OCI-LY7 (cell line): ENCODE measurements around the gene PRSS16. TPM values are rescaled to one million over a fixed set of nuclear protein-coding genes. Genes with fewer than 3 reads are reported as not detected.

Experiments used
- BruUV-seq: library from RNA; stranded (reverse); fragments of 400-500 nt; replicated peaks from 2 replicates; lab custom pipeline; 2021; lab: Mats Ljungman, UMichigan
- CTCF ChIA-PET: fragments of 300-600 bp; sonication (Branson Sonifier 250); formaldehyde crosslinking; loops from one replicate; lab custom pipeline; 2022; ENCODE audit warnings: antibody characterized with exemption; ENCODE audit not compliant: unreplicated experiment; lab: Charles Lee
- POLR2A ChIA-PET: fragments of 300-600 bp; sonication (Branson Sonifier 250); formaldehyde crosslinking; loops from one replicate; lab custom pipeline; 2022; ENCODE audit warnings: antibody characterized with exemption; lab: Charles Lee
- DNase-seq: peaks from one replicate; pipeline ENCODE4 v3.0.0-alpha.2; 2015; ENCODE audit warnings: low spot score
- H2AFZ ChIP-seq: fragments of 200-600 bp; sonication (generic), shearing (Covaris generic); 2 replicates; pipeline ENCODE4 v1.6.1; 2014; ENCODE audit warnings: mild to moderate bottlenecking, antibody characterized with exemption, low read length, moderate library complexity
- H3K27ac ChIP-seq: fragments of 200-600 bp; sonication (generic); 2 replicates; pipeline ENCODE4 v1.5.1; 2014; ENCODE audit warnings: mixed run types, low read depth, mild to moderate bottlenecking, moderate library complexity, low read length, inconsistent platforms; ENCODE audit not compliant: poor library complexity, severe bottlenecking
- H3K36me3 ChIP-seq: fragments of 200-600 bp; sonication (generic); 2 replicates; pipeline ENCODE4 v1.6.1; 2014; ENCODE audit warnings: mild to moderate bottlenecking, antibody characterized with exemption, low read length, moderate library complexity, mixed read lengths; ENCODE audit not compliant: insufficient read depth
- H3K4me1 ChIP-seq: fragments of 200-600 bp; sonication (generic); 2 replicates; pipeline ENCODE4 v1.5.1; 2014; ENCODE audit warnings: mild to moderate bottlenecking, low read length; ENCODE audit not compliant: insufficient read depth, poor library complexity, severe bottlenecking
- H3K4me2 ChIP-seq: fragments of 200-600 bp; sonication (generic); 2 replicates; pipeline ENCODE4 v1.6.1; 2014; ENCODE audit warnings: mild to moderate bottlenecking, low read length
- H3K4me3 ChIP-seq: fragments of 200-600 bp; sonication (generic); 2 replicates; pipeline ENCODE4 v1.5.1; 2014; ENCODE audit warnings: mild to moderate bottlenecking, low read depth, low read length; ENCODE audit not compliant: poor library complexity, severe bottlenecking
- H3K79me2 ChIP-seq: fragments of 200-600 bp; sonication (generic); 2 replicates; pipeline ENCODE4 v1.6.1; 2016; ENCODE audit warnings: low read depth, mild to moderate bottlenecking, low read length, moderate library complexity, mixed read lengths; ENCODE audit not compliant: insufficient read depth
- H3K9me2 ChIP-seq: fragments of 200-600 bp; sonication (generic); 2 replicates; pipeline ENCODE4 v1.6.1; 2016; ENCODE audit warnings: mild to moderate bottlenecking, low read length, mixed read lengths; ENCODE audit not compliant: insufficient read depth
- H3K9me3 ChIP-seq: fragments of 200-600 bp; sonication (generic); 2 replicates; pipeline ENCODE4 v1.6.1; 2014; ENCODE audit warnings: mild to moderate bottlenecking, mixed run types, low read length, mixed read lengths
- H4K20me1 ChIP-seq: fragments of 200-600 bp; sonication (generic); 2 replicates; pipeline ENCODE4 v1.6.1; 2014; ENCODE audit warnings: mild to moderate bottlenecking, antibody characterized with exemption, low read length, moderate library complexity, mixed read lengths; ENCODE audit not compliant: insufficient read depth
- EZH2phosphoT487 ChIP-seq: fragments of 200-600 bp; sonication (generic); IDR thresholded peaks from 2 replicates; pipeline ENCODE4 v1.6.1; 2018; ENCODE audit warnings: low read depth, borderline replicate concordance, mild to moderate bottlenecking, mixed run types, antibody characterized with exemption, low read length, moderate library complexity, mixed read lengths
- intact Hi-C: fragments of 100-400 bp; cut with micrococcal nuclease; formaldehyde crosslinking; loops from one replicate; pipeline ENCODE4 v1.10.0; 2022; ENCODE audit not compliant: unreplicated experiment
- total RNA-seq, 2 experiments: library from RNA; depleted of rRNA in 1 of 2; stranded (reverse); fragments of >200 nt in 1 of 2; shearing (Covaris generic) in 1 of 2; gene quantifications; 2 replicates each; pipeline ENCODE4 v1.2.3, GENCODE V29; 2014 to 2022
- TF ChIP-seq, protein P1 (sequence below): fragments of 200-600 bp; sonication (generic); conservative IDR thresholded peaks from 2 replicates; pipeline ENCODE4 v1.5.1; 2014; ENCODE audit warnings: mild to moderate bottlenecking, antibody characterized with exemption, low read length, moderate library complexity, mixed read lengths

Gene PRSS16
- total RNA-seq, 2 experiments from 2014 or later: 4.6 to 12.0 TPM

DNA sequence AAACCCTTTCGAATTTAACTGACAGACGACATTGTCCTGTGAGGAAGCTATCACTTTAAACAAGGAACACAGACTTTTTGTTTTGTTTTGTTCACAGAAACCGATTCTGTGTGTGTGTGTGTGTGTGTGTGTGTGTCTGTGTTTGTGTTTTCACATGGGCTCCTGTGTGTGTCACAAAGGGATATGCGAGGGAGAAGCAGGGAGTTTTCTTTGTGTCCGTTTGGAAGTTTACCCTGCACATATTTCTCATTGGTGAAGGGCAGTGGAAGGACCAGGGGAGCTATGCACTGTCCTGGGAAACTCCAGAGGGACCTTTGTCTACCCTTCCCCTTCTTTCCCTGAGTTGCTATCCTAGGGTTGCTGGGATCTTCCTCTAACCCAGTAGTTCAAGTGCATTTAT lies 46.9 kb downstream of the PRSS16 start:
- no peak for DNase-seq
- no peak overlapping the region for H3K4me2 ChIP-seq
- H3K36me3 ChIP-seq: no peaks in the 10 kb centered on the region
- H3K9me2 ChIP-seq: no peaks in the 10 kb centered on the region
- no peak overlapping the region for H2AFZ ChIP-seq
- TF ChIP-seq, protein P1, sequence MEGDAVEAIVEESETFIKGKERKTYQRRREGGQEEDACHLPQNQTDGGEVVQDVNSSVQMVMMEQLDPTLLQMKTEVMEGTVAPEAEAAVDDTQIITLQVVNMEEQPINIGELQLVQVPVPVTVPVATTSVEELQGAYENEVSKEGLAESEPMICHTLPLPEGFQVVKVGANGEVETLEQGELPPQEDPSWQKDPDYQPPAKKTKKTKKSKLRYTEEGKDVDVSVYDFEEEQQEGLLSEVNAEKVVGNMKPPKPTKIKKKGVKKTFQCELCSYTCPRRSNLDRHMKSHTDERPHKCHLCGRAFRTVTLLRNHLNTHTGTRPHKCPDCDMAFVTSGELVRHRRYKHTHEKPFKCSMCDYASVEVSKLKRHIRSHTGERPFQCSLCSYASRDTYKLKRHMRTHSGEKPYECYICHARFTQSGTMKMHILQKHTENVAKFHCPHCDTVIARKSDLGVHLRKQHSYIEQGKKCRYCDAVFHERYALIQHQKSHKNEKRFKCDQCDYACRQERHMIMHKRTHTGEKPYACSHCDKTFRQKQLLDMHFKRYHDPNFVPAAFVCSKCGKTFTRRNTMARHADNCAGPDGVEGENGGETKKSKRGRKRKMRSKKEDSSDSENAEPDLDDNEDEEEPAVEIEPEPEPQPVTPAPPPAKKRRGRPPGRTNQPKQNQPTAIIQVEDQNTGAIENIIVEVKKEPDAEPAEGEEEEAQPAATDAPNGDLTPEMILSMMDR: no peak
- no peak for TF ChIP-seq EZH2phosphoT487
- H3K27ac ChIP-seq: no peak overlapping the region
- intact Hi-C loops: no loop called here
- POLR2A ChIA-PET: interaction anchor here (0.7 kb wide), 1 partner anchor 317 kb away, joined by 5 read pairs; no protein-coding TSS in a partner anchor
- no peaks in the 10 kb centered on the region for H3K4me1 ChIP-seq
- no peaks in the 10 kb centered on the region for H3K79me2 ChIP-seq
- H3K9me3 ChIP-seq: no peaks in the 10 kb centered on the region
- no peak overlapping the region for H3K4me3 ChIP-seq
- no peaks in the 10 kb centered on the region for H4K20me1 ChIP-seq
- CTCF ChIA-PET: no interaction called here
- BruUV-seq: no TSS peak

DNA sequence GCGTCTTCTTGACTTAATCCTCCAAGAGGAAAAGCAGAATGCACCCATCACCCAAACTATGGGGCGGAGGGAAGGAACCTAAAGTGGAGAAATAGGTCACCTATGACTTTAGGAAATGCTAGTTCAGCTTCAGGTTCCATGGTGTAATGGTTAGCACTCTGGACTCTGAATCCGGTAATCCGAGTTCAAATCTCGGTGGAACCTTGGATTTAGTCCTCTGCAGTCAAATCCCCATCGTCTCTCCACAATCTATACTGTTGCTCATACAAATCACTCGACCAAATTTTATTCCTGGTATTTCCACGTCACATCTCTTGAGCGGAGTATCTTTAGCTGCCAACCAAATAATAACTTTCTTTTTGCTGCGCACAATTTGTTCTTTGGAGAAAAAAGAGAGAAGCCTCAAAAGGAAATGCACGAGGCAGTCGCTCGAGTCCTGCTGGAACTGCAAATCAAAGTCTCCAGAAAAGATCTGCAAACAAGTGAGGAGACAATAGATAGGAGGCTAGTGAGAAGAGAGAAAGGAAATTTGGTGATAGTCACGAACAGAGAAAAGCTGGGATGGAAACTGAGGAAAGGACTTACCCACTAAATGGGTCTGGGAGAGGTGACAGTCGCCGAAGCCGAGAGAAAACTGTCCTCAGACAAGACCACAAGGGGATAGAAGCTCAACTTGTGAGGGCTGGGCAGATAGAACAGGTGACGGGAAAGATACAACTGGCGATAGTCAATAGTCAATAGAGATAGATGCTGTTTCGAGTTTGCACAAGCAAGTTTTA lies 48.0 kb downstream of the PRSS16 start:
- H3K79me2 ChIP-seq: no peaks in the 10 kb centered on the region
- no peaks in the 10 kb centered on the region for H3K9me3 ChIP-seq
- H3K9me2 ChIP-seq: no peaks in the 10 kb centered on the region
- ChIA-PET POLR2A (no interaction called here), CTCF (no interaction called here)
- no peak overlapping the region for H3K4me2 ChIP-seq
- H3K36me3 ChIP-seq: no peaks in the 10 kb centered on the region
- no peak overlapping the region for H3K27ac ChIP-seq
- H3K4me3 ChIP-seq: no peak overlapping the region
- DNase-seq: no peak
- BruUV-seq: no TSS peak
- no peaks in the 10 kb centered on the region for H4K20me1 ChIP-seq
- H3K4me1 ChIP-seq: no peaks in the 10 kb centered on the region
- no peak overlapping the region for H2AFZ ChIP-seq
- intact Hi-C loops: no loop called here
- TF ChIP-seq EZH2phosphoT487: no peak
- TF ChIP-seq, protein P1: no peak
